Spinal cord (tissue), 10 donors: ENCODE measurements around the gene SPEG. TPM values are rescaled to one million over a fixed set of nuclear protein-coding genes. Genes with fewer than 3 reads are reported as not detected.

ENCODE experiments used
- DNase-seq, 6 donors: peaks; one replicate each; pipeline versions ENCODE4 v3.0.0 to v3.0.0-alpha.2; 2013 to 2015; ENCODE audit warnings: low spot score in 6 of 6, low read depth in 4 of 6
- H3K27ac ChIP-seq: one replicate; pipeline ENCODE4 v1.5.1; 2013; ENCODE audit warnings: low read depth, low read length, control low read depth
- H3K27me3 ChIP-seq: one replicate; pipeline ENCODE4 v1.6.1; 2013; ENCODE audit warnings: low read length; ENCODE audit not compliant: control insufficient read depth, insufficient read depth
- H3K36me3 ChIP-seq: one replicate; pipeline ENCODE4 v1.6.1; 2013; ENCODE audit warnings: low read length; ENCODE audit not compliant: control insufficient read depth, insufficient read depth
- H3K4me1 ChIP-seq: one replicate; pipeline ENCODE4 v1.6.1; 2013; ENCODE audit warnings: low read length; ENCODE audit not compliant: control insufficient read depth, insufficient read depth
- H3K4me3 ChIP-seq: one replicate; pipeline ENCODE4 v1.5.1; 2013; ENCODE audit warnings: low read depth, low read length, control low read depth
- H3K9me3 ChIP-seq: one replicate; pipeline ENCODE4 v1.6.1; 2013; ENCODE audit warnings: low read length; ENCODE audit not compliant: control insufficient read depth, insufficient read depth
- WGBS: methylation state at CpG from one replicate; pipeline ENCODE4 v1.1.5; 2013; ENCODE audit warnings: missing lambda C conversion rate; ENCODE audit not compliant: insufficient coverage; 5-methylcytosine and 5-hydroxymethylcytosine counted together
- polyA plus RNA-seq, 2 donors: library from polyadenylated mRNA; unstranded; fragments of 120-200 nt; gene quantifications; one replicate each; pipeline ENCODE4 v1.2.1, GENCODE V29; 2013; ENCODE audit not compliant: insufficient read length in 2 of 2
- total RNA-seq, 2 donors: library from RNA; depleted of rRNA in 1 of 2; stranded (reverse); fragments of 120-200 nt in 1 of 2; fragments of >200 nt in 1 of 2; gene quantifications; one replicate each; pipeline versions ENCODE4 v1.2.3 to v1.2.4, GENCODE V29; 2013 to 2014
- donor health status: healthy.

Gene SPEG
- total and polyA plus RNA-seq, 4 donors: 12.2 to 84.2 (median 46.0) TPM

GRCh38 chr2:219465659-219466561 lies 31.3 kb downstream of the SPEG start:
- no peak for DNase-seq
- WGBS: 94% methylated on average over 30 of the region's 47 CpGs
- peaks cover 7% of the 10 kb centered on the region for H3K4me1 ChIP-seq
- H3K27ac ChIP-seq: no peak overlapping the region
- no peaks in the 10 kb centered on the region for H3K9me3 ChIP-seq
- H3K36me3 ChIP-seq: peaks cover 91% of the 10 kb centered on the region
- no peaks in the 10 kb centered on the region for H3K27me3 ChIP-seq
- H3K4me3 ChIP-seq: no peak overlapping the region

DNA sequence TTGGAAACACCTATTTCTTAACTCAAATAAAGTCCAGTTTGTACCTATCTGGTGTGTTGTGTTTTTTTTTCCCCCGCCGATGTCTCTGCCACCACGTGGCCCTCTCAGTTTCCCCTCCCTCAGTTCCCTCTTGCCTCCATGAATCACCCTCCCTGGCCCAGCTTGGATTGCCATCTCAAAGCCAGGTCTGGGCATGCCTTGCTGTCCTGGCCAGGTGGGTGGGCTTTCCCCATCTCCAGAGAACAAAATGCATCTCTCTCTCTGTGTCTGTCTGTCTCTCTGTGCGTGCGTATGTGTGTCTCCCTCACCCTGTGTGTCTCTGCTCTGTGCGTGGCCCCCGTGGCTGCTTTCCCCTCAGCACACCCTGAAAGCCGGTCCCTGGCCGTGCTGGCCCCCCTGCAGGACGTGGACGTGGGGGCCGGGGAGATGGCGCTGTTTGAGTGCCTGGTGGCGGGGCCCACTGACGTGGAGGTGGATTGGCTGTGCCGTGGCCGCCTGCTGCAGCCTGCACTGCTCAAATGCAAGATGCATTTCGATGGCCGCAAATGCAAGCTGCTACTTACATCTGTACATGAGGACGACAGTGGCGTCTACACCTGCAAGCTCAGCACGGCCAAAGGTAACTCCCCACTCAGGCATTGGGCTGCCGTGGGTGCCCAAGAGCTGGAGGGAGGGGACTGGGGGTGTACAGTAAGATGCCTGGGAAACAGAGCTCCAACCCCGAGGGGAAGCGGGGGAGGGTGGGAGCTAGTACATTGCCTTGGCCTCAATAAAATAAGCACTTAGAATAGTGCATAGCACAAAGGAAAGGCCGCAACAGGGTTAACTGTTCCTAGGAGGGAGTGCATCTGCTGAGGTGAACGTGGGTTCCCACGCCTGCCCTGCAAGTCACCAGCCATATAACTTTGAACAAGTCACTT lies 32.4 kb downstream of the SPEG start:
- Histone ChIP-seq H3K36me3 (peaks cover 91% of the 10 kb centered on the region), H3K9me3 (no peaks in the 10 kb centered on the region), H3K4me1 (no peaks in the 10 kb centered on the region), H3K27me3 (no peaks in the 10 kb centered on the region), H3K27ac (no peak overlapping the region), H3K4me3 (no peak overlapping the region)
- no peak for DNase-seq
- 84% methylated on average over 20 of the region's 28 CpGs for WGBS

GRCh38 chr2:219467736-219468075 lies 33.1 kb downstream of the SPEG start:
- DNase-seq: no peak
- H3K36me3 ChIP-seq: peaks cover 91% of the 10 kb centered on the region
- no peaks in the 10 kb centered on the region for H3K9me3 ChIP-seq
- WGBS: 93% methylated on average over 2 of the region's 2 CpGs
- H3K4me1 ChIP-seq: no peaks in the 10 kb centered on the region
- no peak overlapping the region for H3K27ac ChIP-seq
- H3K27me3 ChIP-seq: no peaks in the 10 kb centered on the region
- H3K4me3 ChIP-seq: no peak overlapping the region

GRCh38 chr2:219468410-219469185 lies 34.0 kb downstream of the SPEG start:
- DNase-seq: no peak
- WGBS: 94% methylated on average over 22 of the region's 23 CpGs
- Histone ChIP-seq H3K36me3 (peaks cover 96% of the 10 kb centered on the region), H3K4me1 (peaks cover 2% of the 10 kb centered on the region), H3K9me3 (no peaks in the 10 kb centered on the region), H3K27me3 (no peaks in the 10 kb centered on the region), H3K27ac (no peak overlapping the region), H3K4me3 (no peak overlapping the region)

- Histone ChIP-seq H3K27ac (no peak overlapping the region), H3K4me3 (no peak overlapping the region), H3K4me1 (peaks cover 2% of the 10 kb centered on the region), H3K9me3 (no peaks in the 10 kb centered on the region), H3K36me3 (peaks cover 93% of the 10 kb centered on the region), H3K27me3 (no peaks in the 10 kb centered on the region)
- DNase-seq: no peak
- WGBS: 93% methylated on average over 16 of the region's 16 CpGs
Observed at GRCh38 chr2:219469186-219469724, 34.6 kb downstream of the SPEG start.

GRCh38 chr2:219470429-219470828 lies 35.8 kb downstream of the SPEG start:
- H3K4me3 ChIP-seq: no peak overlapping the region
- 69% methylated on average over 2 of the region's 4 CpGs for WGBS
- H3K9me3 ChIP-seq: no peaks in the 10 kb centered on the region
- H3K27ac ChIP-seq: no peak overlapping the region
- DNase-seq: no peak
- peaks cover 90% of the 10 kb centered on the region for H3K36me3 ChIP-seq
- H3K4me1 ChIP-seq: peaks cover 2% of the 10 kb centered on the region
- no peaks in the 10 kb centered on the region for H3K27me3 ChIP-seq

- no peak for DNase-seq
- H3K4me3 ChIP-seq: no peak overlapping the region
- 82% methylated on average over 19 of the region's 22 CpGs for WGBS
- H3K27ac ChIP-seq: no peak overlapping the region
- peaks cover 81% of the 10 kb centered on the region for H3K36me3 ChIP-seq
- H3K9me3 ChIP-seq: no peaks in the 10 kb centered on the region
- peaks cover 8% of the 10 kb centered on the region for H3K4me1 ChIP-seq
- H3K27me3 ChIP-seq: no peaks in the 10 kb centered on the region
Observed at GRCh38 chr2:219471476-219472371, 37.1 kb downstream of the SPEG start.

- 92% methylated on average over 11 of the region's 12 CpGs for WGBS
- no peak overlapping the region for H3K27ac ChIP-seq
Observed at GRCh38 chr2:219472629-219473187, 38.1 kb downstream of the SPEG start.

More at GRCh38 chr2:219472629-219473187, 38.1 kb downstream of the SPEG start:
- no peaks in the 10 kb centered on the region for H3K27me3 ChIP-seq
- H3K4me1 ChIP-seq: peaks cover 17% of the 10 kb centered on the region
- H3K36me3 ChIP-seq: peaks cover 80% of the 10 kb centered on the region
- no peaks in the 10 kb centered on the region for H3K9me3 ChIP-seq
- DNase-seq: no peak
- H3K4me3 ChIP-seq: no peak overlapping the region
